Epidermal melanocyte (primary cell): Measurements from ENCODE around the gene KRTAP21-3.
A peak's percentile ranks its signal among the peaks of the same experiment; 100 is the strongest.
"Not testable (repeated sequence)": the region's sequence is repeated elsewhere in the genome, so short reads cannot be mapped to it uniquely, and the experiment has no call there.

Source experiments
- DNase-seq: peaks from one replicate; pipeline ENCODE4 v3.0.0; 2011; ENCODE audit warnings: low spot score; ENCODE audit not compliant: insufficient read length

KRTAP21-3 gene, protein sequence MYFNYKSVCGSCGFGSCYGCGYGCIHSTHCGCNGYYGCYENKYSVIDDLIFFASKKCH

DNA sequence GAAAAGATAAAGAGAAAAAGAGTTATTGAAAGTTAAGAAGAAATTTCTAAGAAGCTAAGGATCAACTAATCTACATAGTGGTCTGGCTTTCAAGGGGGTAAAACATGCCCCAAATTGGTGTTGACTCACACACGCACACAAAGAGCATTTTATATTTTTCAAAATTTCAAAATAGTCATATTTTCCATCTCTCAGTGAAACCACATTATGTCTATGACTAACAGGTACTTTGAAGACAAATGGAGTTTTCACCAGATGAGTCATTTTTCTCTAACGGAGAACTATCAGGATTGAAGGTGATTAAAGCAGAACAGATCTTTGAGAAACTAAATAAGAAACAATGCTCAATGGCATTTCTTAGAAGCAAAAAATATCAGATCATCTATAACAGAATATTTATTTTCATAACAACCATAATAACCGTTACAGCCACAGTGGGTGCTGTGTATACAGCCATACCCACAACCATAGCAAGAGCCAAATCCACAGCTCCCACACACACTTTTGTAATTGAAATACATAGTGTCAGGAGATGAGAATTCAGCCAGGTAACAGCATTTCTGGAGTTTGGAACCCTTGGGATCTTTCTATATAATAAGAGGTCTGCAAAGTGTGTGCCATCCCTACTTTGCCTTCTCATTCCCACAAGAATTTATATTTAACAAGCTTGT is at the start of gene KRTAP21-3:
KRTAP21-3 (minus strand) TSS at position 539 of the 671 bp plus-strand sequence; CDS start at position 521, 18 bp downstream.
- no peak for DNase-seq

DNA sequence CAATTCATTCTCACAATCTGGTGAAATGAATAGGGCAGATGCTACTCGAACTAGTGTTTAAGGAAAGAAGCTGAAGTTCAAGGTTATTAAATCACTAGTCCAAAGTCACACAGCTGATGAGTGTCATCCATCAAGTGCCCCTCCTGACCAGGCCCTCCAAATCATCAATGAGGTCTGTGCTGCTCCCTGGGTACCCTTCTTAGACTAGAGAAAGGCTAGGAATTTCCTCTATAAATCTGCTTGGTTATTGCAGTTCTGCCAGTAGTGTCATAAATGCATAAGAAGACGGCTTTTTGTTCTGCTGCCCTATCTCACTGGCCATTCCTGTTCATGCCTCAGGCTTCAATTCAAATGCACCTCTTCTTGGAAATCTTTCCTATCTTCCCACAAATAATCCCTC is 42.2 kb upstream of the KRTAP21-3 start:
- DNase-seq = no peak

DNA sequence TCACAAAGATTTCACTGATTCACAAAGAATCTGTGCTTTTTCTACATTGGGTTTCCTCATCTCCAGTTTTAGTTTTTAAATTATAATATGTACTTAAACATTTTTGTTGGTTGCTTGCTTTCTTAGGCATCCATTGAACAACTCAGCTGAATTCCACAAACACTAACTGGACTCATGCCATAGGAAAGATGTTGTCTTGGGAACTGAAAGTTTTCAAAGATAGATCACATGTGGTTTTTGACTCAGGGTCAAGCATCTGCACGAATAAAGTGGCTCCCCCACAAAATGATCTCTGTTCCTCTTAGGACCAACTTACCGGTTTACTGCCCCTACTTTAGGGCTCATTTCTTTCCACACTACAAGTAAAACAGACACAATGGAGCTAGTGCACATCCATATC is 39.7 kb upstream of the KRTAP21-3 start:
- no peak for DNase-seq

DNA sequence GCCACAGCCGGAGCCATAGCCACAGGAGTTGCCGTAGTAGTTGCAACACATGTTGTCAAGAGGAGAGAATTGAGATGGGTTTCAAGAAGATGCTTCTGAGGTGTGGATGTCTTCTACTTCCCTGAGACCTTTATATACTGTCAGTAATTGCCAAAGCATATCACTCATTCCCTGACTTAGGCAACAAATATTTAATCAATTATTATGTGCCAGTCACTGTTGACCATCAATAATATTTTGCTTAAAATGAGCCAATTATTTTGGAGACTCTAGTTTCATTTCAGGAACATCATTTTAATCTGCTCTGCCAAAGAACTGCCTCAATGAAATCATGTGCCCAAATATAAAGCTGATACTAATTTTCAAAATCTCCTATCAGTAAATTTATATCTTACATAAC is 36.8 kb upstream of the KRTAP21-3 start, which contains the start of gene KRTAP21-1:
KRTAP21-1 (minus strand) TSS at position 101 of the 400 bp plus-strand sequence; CDS start at position 51, 50 bp downstream.
- DNase-seq = not testable (repeated sequence)

DNA sequence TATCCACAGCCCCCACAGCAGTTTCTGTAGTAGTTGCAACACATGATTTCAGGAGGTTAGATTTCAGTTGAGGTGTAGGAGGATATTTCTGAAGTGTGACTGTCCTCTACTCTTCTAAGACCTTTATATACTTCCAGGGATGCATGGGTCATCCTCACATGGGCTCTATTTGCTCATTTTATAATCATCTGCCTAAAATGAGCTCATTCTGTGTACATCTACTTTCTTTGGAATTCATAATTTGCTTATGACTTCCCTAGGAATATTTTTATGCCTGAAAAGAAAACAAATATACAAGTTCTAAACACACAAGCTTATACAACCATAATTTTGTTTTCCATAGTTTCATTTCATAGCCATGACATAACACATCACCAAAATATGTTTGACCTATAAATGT is 28.6 kb upstream of the KRTAP21-3 start, which contains the start of gene KRTAP21-2:
KRTAP21-2 (minus strand) TSS at position 101 of the 400 bp plus-strand sequence; CDS start at position 44, 57 bp downstream.
- no peak for DNase-seq

DNA sequence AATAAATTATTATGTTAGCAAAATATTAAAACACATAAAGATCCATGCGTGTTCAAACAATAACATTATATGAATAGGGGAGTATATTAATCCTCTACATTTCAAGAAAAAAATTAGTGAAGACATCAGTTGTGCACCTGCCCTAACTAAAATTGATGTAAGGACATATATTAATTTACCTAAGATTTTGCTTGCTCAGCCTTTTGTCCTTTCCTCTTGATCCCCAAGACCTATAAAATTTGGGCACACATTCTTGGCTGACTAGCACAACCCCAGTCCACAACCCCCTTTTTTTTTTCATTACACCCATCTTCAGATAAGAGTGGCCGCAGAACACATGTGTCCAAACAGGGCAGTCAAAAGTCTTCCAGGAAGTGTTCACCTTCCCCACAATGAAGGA is 21.9 kb upstream of the KRTAP21-3 start:
- DNase-seq = no peak

DNA sequence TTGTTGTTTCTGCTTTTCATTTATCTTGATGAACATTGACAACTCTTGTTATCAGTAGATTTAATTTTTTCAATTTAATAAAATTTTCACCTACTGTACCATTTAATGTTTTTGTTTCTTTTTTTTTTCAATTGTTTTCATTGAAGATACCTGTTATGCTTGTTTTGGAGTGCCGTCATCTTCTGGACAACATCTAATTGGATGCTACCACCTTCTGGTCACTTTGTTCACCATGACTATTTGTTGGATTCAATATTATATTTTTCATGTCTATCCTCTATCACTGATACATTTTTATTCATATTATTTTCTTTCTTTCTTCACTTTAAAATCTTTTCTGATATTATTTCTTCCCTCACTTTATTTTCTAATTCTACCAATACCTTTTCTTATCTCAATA is 14.4 kb upstream of the KRTAP21-3 start:
- DNase-seq = no peak

DNA sequence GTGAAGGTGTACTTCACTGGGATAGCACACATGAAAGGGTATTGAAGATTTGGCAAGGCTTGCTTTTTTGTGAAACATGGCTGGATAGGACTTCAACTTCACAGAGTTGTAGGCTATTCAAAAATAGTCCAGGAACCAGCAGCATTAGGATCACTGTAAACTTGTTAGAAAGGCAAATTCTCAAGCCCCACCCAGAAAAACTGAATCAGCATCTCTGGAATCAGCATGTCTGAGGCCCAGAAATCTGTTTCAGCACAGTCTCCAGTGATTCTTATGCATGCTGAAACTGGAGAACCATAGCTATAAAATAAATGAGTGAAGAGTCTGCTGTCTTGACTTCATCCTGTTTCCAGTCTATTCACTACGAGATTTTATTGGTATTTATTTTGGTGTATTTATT is 8.1 kb upstream of the KRTAP21-3 start:
- no peak for DNase-seq

DNA sequence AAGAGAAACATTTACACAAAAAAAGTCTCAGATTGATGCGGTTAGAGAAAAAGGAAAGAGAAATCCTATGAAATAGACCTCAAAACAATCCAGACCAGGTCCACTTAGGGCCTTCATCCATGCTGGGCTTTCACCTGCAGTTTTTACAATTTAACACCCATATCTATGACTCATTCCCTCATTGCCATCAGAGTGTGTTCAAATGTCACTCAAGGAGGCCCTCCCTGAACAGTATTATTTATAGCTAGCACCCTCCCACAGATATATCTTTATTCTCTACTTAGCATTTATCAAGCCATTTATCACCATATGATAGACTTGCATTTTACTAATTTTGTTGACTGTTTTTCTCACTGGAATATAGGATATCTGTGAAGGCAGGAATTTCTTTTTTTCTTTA is 824 bp upstream of the KRTAP21-3 start:
- no peak for DNase-seq

DNA sequence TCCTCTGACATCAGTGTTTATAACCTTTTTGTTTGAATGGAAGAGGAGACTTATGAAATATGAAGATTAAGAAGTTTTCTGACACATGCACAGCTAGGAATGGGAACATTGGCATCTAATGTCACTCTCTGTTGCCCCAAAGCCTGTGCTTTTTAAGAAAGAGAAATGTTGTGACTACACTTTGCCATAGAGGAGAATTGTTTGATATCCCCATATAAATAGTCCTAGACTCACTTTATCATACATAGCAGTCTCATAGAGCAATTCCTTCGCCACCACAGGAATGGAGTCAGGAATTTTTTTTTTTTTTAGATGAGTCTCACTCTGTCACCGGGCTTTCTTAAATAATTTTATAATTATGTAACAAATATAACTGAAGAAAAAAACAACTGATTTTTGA is 1.5 kb downstream of the KRTAP21-3 start:
- no peak for DNase-seq

DNA sequence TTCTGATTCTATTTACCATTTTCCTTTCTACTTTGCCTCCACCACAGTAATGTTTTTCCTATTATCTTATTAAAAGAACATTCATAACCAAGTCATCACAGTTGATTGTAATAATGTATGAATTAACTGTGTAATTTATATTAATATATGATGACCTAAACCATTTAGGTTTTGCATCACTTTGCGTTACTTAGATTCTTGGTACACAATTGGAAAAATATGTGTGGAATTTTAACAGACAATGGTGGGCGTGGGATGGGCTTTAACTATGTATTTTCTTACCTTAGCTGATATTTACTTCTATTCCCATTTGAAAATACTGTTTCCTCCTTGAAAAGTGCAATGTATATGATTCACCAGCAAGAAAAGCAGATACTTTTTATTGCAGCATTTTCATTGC is 3.6 kb downstream of the KRTAP21-3 start:
- no peak for DNase-seq

DNA sequence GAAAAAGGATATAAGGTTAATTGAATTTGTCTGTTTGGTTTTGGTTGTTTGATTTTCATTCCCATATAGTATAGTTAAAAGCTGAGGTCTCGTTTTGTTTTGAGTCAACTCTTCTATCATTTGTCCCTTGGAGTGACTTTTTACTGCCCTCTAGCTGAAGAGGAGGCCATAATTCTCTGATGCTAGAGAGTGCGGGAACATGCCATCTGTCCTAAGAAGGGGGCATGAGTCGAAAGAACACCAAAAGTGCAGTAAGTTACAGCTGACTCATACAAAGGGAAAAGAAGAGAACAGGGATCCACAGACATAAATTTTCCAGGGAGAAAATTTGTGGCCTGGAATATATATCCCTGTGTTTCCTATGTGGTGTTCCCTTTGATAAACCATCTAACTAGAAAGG is 4.1 kb downstream of the KRTAP21-3 start:
- DNase-seq = no peak

DNA sequence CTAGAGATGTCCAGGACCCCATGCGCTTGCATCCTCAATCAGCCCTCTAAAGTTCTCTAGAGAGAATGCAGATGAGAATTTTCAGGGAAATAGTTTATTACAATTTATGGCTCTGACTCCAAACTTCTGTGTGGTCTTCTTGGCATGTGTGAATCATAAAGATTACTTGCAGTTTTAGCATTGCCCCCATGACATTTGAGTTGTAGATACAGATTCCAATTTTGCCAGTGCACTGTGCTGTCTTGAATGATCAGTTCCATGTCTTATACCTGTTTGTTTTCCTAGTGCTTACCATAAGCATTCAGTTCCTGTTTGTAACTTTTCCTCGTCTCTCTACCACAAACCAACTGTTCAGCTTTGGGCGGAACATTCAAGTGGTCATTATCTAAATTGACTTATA is 4.8 kb downstream of the KRTAP21-3 start:
- no peak for DNase-seq

DNA sequence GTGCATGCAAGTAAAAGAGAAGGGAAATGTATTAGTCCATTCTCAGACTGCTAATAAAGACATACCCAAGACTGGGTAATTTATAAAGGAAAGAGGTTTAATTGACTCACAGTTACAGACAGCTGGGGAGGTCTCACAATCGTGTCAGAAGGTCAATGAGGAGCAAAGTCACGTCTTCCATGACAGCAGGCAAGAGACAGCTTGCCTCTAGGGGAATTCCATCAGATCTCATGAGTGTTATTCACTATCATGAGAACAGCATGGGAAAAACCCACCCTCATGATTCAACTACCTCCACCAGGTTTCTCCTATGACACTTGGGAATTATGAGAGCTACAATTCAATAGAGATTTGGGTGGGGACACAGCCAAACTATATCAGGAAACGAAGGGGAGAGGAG is 8.1 kb downstream of the KRTAP21-3 start:
- DNase-seq = no peak

DNA sequence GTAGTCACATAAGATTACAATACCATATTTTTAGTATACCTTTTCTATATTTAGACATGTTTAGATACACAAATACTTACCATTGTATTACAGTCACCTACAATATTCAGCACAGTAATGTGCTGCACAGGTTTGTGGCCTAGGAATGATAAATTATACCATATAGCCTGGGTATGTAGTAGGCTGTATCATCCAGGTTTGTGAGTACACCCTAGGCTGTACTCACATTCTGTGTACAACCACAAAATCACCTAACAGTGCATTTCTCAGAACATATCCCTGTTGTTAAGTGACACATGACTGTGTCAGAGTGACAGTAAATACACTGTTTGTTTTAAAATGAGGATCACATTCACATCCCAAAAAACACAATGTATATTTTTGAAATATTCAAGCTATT is 11.2 kb downstream of the KRTAP21-3 start:
- DNase-seq = no peak

DNA sequence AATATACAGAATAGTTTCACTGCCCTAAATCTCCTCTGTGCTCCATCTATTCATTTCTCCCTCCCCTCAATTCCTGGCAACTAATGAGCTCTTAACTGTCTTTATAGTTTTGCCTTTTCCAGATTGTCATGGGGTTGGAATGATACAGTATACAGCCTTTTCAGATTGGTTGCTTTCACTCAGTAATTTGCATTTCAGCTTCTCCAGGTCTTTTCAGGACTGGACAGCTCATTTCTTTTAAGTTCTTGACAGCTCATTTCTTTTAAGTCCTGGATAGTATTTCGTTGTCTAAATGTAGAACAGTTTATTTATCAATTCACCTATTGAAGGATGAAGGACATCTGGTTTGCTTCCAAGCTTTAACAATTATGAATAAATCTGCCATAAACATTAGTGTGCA is 22.6 kb downstream of the KRTAP21-3 start:
- no peak for DNase-seq

DNA sequence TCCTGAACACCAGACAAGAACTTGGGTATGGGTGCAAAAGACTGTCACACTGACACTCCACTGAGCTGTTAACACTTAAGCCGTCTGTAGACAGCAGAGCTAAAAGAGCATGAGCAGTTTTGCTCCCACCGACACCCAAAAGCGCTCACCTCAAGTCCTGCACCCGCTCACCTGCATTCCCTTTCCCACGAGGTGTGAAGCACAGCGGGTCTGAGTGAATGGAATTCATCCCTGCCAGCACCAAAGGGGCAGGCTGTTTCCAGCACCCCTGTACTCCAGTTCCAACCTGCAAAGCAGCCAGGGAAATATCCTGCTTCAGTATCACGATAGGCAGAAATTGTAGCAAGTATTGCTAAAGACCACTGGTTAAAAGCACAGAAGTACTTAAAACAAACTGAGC is 28.8 kb downstream of the KRTAP21-3 start:
- no peak for DNase-seq

DNA sequence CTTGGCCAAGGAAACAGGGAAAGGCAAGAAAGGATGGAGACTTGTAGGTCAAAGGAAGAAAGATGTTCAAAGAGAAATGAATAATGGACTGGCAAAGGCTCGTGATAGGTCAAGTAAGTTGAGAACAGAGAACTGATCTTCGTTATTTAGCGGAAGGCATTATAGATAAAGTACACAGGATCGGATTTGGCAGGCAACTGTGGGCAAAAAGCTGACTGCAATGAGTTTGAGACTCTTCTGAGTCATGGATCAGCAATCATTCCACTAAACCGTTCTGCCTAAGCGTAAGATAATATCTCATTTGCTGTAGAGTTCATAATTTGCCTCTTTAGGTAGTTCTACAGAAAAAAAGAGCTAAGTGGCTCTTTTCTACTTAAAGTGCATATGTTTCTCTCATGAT is 34.1 kb downstream of the KRTAP21-3 start:
- DNase-seq = no peak

DNA sequence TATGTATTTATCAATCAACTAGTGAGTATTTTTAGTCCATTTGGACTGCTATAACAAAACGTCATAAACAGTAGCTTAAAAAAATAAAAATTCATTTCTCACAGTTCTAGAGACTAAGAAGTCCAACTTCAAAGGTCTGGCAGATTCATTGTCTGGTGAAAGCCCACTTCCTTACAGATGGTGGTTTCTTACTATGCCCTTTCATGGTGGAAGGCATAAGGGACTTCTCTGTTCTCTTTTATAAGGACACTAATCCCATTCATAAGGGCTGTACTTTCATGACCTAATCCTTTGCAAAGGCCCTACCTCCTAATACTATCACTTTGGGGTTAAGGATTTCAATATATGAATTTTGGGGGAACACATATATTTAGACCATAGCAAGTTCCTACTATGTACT is 38.0 kb downstream of the KRTAP21-3 start:
- peak; percentile 18 for DNase-seq

DNA sequence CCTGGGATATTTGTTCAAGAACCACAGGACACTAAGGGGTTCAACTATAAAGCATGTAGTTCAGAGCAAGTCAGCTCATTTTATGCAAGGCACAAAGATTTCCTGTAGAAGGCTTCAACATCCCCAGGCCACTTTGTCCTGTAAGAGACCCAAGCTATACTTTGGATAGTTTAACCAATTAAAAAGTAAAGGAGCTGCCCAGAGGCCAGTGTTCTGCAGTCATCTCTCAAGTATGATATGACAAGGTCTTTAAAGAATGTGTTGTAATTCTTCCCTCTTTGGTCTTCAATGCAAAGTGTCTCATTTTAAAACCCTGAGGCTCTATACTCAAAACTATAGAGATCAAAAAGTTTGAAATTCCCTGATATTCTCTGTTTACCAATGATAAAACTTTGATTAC is 41.8 kb downstream of the KRTAP21-3 start:
- DNase-seq = no peak

DNA sequence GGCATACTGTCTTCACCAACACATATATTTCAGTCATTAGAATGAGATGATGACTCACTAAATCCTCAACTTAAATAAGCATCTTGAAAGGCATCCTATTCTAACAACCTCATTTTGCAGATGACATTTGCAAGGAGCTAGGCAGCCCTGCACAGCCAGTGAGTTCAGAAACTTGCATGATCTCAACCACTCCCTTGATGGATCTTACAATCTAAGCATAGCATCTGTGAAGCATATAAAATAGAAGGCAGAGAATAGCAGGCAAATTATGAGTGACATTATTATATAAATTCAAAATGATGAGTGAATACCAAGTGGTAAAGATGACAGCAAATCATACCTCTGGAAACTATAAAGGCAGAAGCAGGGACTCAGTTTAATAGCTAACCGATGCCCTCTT is 44.3 kb downstream of the KRTAP21-3 start:
- DNase-seq = no peak

DNA sequence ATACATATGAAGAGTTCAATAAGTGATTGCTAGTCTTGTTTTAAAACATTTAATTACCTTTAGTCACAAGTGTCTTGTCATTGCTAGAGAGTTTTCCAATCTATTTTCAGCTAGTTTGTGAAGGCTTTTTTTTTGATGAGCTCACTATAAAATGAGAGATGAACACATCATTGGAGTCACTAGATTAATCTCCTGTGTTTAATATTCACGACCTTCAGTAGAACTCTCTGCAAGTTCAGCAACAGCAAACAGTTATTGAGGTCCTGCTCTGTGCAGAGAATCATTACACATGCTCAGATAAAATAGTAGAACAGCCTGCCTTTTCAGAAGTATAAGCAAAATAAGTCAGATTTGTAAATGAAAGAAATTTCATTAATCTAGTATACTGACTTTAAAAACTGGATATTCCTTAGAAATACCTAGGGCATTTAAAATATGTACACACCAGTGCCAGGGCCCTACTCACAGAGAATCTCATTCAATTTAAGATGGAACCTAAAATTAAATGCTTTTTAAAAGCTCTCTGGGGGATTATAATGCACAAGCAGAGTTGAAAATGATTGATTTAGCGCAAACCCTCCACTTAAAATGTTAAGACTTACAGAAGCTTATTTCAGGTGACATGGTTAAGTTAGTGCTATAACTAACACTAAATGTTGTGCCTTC is 45.5 kb downstream of the KRTAP21-3 start:
- DNase-seq = no peak

DNA sequence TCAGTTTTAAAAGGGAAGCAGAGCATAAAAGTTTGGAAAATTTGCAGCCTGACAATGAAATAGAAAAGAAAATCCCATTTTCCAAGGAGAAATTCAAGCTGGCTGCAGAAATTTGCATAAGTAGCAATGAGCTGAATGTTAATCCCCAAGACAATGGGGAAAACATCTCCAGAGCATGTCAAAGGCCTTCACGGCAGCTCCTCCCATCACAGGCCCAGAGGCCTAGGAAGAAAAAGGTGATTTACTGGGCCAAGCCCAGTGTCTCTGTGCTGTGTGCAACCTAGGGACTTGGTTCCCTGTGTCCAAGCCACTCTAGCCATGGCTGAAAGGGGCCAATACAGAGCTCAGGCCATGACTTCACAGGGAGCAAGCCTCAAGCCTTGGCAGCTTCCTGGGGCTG is 49.8 kb downstream of the KRTAP21-3 start:
- DNase-seq = no peak
